H9 (cell line): Measurements from ENCODE around the gene FADS3. TPM values are rescaled to one million over a fixed set of nuclear protein-coding genes. Genes with fewer than 3 reads are reported as not detected.

Source experiments
- DNase-seq: peaks from one replicate; pipeline ENCODE4 v3.0.0-alpha.2; 2017
- H2AFZ ChIP-seq: one replicate; pipeline ENCODE4 v1.6.1; 2013; ENCODE audit warnings: mild to moderate bottlenecking, low read length, control low read depth, moderate library complexity
- H2AK5ac ChIP-seq: 2 replicates; pipeline ENCODE4 v1.6.1; 2013; ENCODE audit warnings: low read length, control low read depth, mixed read lengths; ENCODE audit not compliant: insufficient read length
- H2BK120ac ChIP-seq: one replicate; pipeline ENCODE4 v1.6.1; 2013; ENCODE audit warnings: low read depth, mild to moderate bottlenecking, low read length, control low read depth, inconsistent platforms; ENCODE audit not compliant: poor library complexity, severe bottlenecking
- H2BK12ac ChIP-seq: 2 replicates; pipeline ENCODE4 v1.6.1; 2013; ENCODE audit warnings: low read length, control low read depth, mixed read lengths, low read depth; ENCODE audit not compliant: insufficient read length
- H2BK15ac ChIP-seq: 2 replicates; pipeline ENCODE4 v1.6.1; 2013; ENCODE audit warnings: low read depth, low read length, control low read depth
- H2BK20ac ChIP-seq: one replicate; pipeline ENCODE4 v1.6.1; 2013; ENCODE audit warnings: low read depth, mild to moderate bottlenecking, low read length, control low read depth, inconsistent platforms; ENCODE audit not compliant: poor library complexity, severe bottlenecking
- H2BK5ac ChIP-seq: 2 replicates; pipeline ENCODE4 v1.6.1; 2013; ENCODE audit warnings: low read length, control low read depth, mixed read lengths; ENCODE audit not compliant: insufficient read length
- H3K14ac ChIP-seq: 2 replicates; pipeline ENCODE4 v1.6.1; 2013; ENCODE audit warnings: low read length, control low read depth; ENCODE audit not compliant: insufficient read depth
- H3K18ac ChIP-seq: 2 replicates; pipeline ENCODE4 v1.6.1; 2013; ENCODE audit warnings: low read depth, mild to moderate bottlenecking, mixed read lengths, low read length, control low read depth; ENCODE audit not compliant: insufficient read length
- H3K23ac ChIP-seq: 2 replicates; pipeline ENCODE4 v1.6.1; 2013; ENCODE audit warnings: low read length, control low read depth, mixed read lengths, low read depth; ENCODE audit not compliant: insufficient read length
- H3K23me2 ChIP-seq: 2 replicates; pipeline ENCODE4 v1.6.1; 2013; ENCODE audit warnings: low read depth, mild to moderate bottlenecking, mixed read lengths, low read length, control low read depth; ENCODE audit not compliant: insufficient read length, poor library complexity, severe bottlenecking
- H3K27ac ChIP-seq: 2 replicates; pipeline ENCODE4 v1.5.1; 2013; ENCODE audit warnings: low read length, control low read depth, mixed read lengths, low read depth; ENCODE audit not compliant: insufficient read length
- H3K27me3 ChIP-seq: 2 replicates; pipeline ENCODE4 v1.6.1; 2013; ENCODE audit warnings: low read length, control low read depth, inconsistent platforms; ENCODE audit not compliant: insufficient read depth
- H3K4ac ChIP-seq: 2 replicates; pipeline ENCODE4 v1.6.1; 2013; ENCODE audit warnings: low read depth, mild to moderate bottlenecking, control low read depth, inconsistent platforms, low read length, moderate library complexity
- H3K4me1 ChIP-seq: 2 replicates; pipeline ENCODE4 v1.6.1; 2013; ENCODE audit warnings: low read length, control low read depth, inconsistent platforms; ENCODE audit not compliant: insufficient read depth
- H3K4me2 ChIP-seq: 2 replicates; pipeline ENCODE4 v1.6.1; 2013; ENCODE audit warnings: low read length, control low read depth, mixed read lengths; ENCODE audit not compliant: insufficient read length, insufficient read depth
- H3K56ac ChIP-seq: 2 replicates; pipeline ENCODE4 v1.6.1; 2013; ENCODE audit warnings: low read depth, mild to moderate bottlenecking, mixed read lengths, low read length, control low read depth; ENCODE audit not compliant: insufficient read length
- H3K79me1 ChIP-seq: 2 replicates; pipeline ENCODE4 v1.6.1; 2013; ENCODE audit warnings: low read depth, mild to moderate bottlenecking, moderate library complexity, low read length, control low read depth, inconsistent platforms; ENCODE audit not compliant: insufficient read depth, poor library complexity, severe bottlenecking
- H3K79me2 ChIP-seq: 2 replicates; pipeline ENCODE4 v1.6.1; 2013; ENCODE audit warnings: low read length, control low read depth, inconsistent platforms; ENCODE audit not compliant: insufficient read depth
- H3K9ac ChIP-seq: 2 replicates; pipeline ENCODE4 v1.6.1; 2013; ENCODE audit warnings: low read length, control low read depth, mixed read lengths; ENCODE audit not compliant: insufficient read length; ENCODE audit errors: extremely low read depth
- H3K9me3 ChIP-seq: one replicate; pipeline ENCODE4 v1.6.1; 2013; ENCODE audit warnings: low read depth, low read length, inconsistent platforms; ENCODE audit not compliant: control insufficient read depth
- H3T11ph ChIP-seq: one replicate; pipeline ENCODE4 v1.6.1; 2013; ENCODE audit warnings: mild to moderate bottlenecking, low read length, control low read depth, inconsistent platforms
- H4K20me1 ChIP-seq: one replicate; pipeline ENCODE4 v1.6.1; 2013; ENCODE audit not compliant: control insufficient read depth, insufficient read length, insufficient read depth
- H4K5ac ChIP-seq: 2 replicates; pipeline ENCODE4 v1.6.1; 2013; ENCODE audit warnings: low read depth, mild to moderate bottlenecking, mixed read lengths, low read length, control low read depth; ENCODE audit not compliant: insufficient read length
- H4K8ac ChIP-seq: replicated peaks from 2 replicates; pipeline ENCODE4 v1.6.1; 2013; ENCODE audit warnings: low read length, control low read depth, mixed read lengths, low read depth; ENCODE audit not compliant: insufficient read length
- H4K91ac ChIP-seq: 2 replicates; pipeline ENCODE4 v1.6.1; 2013; ENCODE audit warnings: low read depth, mild to moderate bottlenecking, moderate library complexity, mixed read lengths, low read length, control low read depth; ENCODE audit not compliant: insufficient read length
- H3K27ac Mint-ChIP-seq, 3 experiments: 2 replicates in 2 of 3; 3 replicates in 1 of 3; pipeline ENCODE4 v1.8.0; 2020 to 2021; ENCODE audit warnings: mixed read lengths in 3 of 3, mild to moderate bottlenecking in 1 of 3, moderate library complexity in 1 of 3
- H3K27me3 Mint-ChIP-seq: 2 replicates; pipeline ENCODE4 v1.8.0; 2021; ENCODE audit warnings: low read depth, mild to moderate bottlenecking, moderate library complexity, mixed read lengths
- H3K36me3 Mint-ChIP-seq, 3 experiments: 2 replicates in 2 of 3; 3 replicates in 1 of 3; pipeline ENCODE4 v1.8.0; 2020 to 2021; ENCODE audit warnings: low read depth in 3 of 3, mixed read lengths in 3 of 3; ENCODE audit not compliant: insufficient read depth in 1 of 3
- H3K4me1 Mint-ChIP-seq, 2 experiments: 2 replicates each; pipeline ENCODE4 v1.8.0; 2020; ENCODE audit warnings: mixed read lengths in 2 of 2
- H3K4me3 Mint-ChIP-seq, 2 experiments: 2 replicates in 1 of 2; 3 replicates in 1 of 2; pipeline ENCODE4 v1.8.0; 2020 to 2021; ENCODE audit warnings: mild to moderate bottlenecking in 2 of 2, mixed read lengths in 2 of 2, moderate library complexity in 1 of 2
- H3K9me3 Mint-ChIP-seq, 2 experiments: 2 replicates in 1 of 2; 3 replicates in 1 of 2; pipeline ENCODE4 v1.8.0; 2020; ENCODE audit warnings: mild to moderate bottlenecking in 2 of 2, mixed read lengths in 2 of 2, moderate library complexity in 1 of 2
- WGBS: extraction: QIAGEN DNeasy Blood & Tissue Kit; methylation state at CpG from one replicate; pipeline ENCODE4 v1.1.7; 2013; ENCODE audit warnings: missing lambda C conversion rate, low lambda C conversion rate, mixed read lengths; ENCODE audit not compliant: insufficient read length; ENCODE audit errors: extremely low coverage; 5-methylcytosine and 5-hydroxymethylcytosine counted together
- total RNA-seq: library from RNA; stranded (reverse); gene quantifications from 2 replicates; pipeline ENCODE4 v1.2.1, GENCODE V29; 2021
- TF ChIP-seq, protein P1 (sequence below): fragments of 200-600 bp; sonication (generic); conservative IDR thresholded peaks from 3 replicates; pipeline ENCODE4 v1.8.0; 2021; ENCODE audit warnings: antibody characterized with exemption, mild to moderate bottlenecking

FADS3 gene
- total RNA-seq, 1 experiment from 2014 or later: 34.9 TPM

DNA sequence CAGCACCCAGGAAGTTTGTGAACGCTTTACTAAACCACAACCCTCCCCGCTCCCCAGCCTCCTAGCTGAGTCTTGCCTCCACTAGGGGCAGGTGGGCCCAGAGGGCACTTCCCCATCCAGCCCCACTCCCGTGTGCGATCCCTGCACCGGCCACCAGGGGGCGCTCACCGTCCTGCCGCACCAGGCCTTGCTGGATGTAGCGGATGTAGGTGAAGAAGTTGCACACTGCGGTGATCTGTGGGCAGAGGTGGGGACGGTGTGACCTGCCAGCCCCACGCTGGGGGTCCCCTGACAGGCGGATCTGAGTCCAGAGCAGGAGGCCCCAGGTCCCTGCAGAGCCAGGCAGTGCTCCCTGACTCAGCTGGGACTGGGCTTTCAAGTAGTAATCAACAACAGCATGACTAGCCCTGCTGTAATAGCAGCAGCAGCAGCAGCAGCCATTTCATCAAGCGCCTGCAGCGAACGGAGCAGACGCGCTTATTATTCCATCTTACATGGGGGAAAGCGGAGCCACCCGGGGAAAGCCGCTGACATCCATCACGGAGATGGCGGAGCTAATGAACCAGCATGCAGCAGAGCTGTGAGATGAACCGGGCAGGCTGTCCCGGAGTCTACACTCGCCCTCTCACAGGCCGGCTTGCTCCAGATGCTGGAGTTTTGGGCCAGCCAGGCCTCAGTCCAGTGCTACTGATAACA is 7.9 kb upstream of the FADS3 start:
- Mint-ChIP-seq H3K4me3 (no peak overlapping the region), H3K27me3 (peaks cover 7% of the 10 kb centered on the region), H3K4me1 (peaks cover 0 to 33% of the 10 kb centered on the region in 2 experiments; a peak in 3 of 4 replicates), H3K36me3 (no peaks in the 10 kb centered on the region), H3K9me3 (no peaks in the 10 kb centered on the region), H3K27ac (peak overlapping the region in 1 of 3 experiments; percentile 18; a peak in 2 of 7 replicates)
- Histone ChIP-seq H2BK5ac (no peak overlapping the region), H3K14ac (no peak overlapping the region), H2BK20ac (no peak overlapping the region), H3K4ac (no peak overlapping the region), H3K79me1 (no peaks in the 10 kb centered on the region), H3K4me1 (no peaks in the 10 kb centered on the region), H3T11ph (no peak overlapping the region), H3K23ac (no peak overlapping the region), H3K18ac (no peak overlapping the region), H2BK12ac (no peak overlapping the region), H4K8ac (no peak overlapping the region), H3K79me2 (no peaks in the 10 kb centered on the region), H3K9ac (no peak overlapping the region), H3K9me3 (no peaks in the 10 kb centered on the region), H2AFZ (no peak overlapping the region), H3K27me3 (no peaks in the 10 kb centered on the region), H3K23me2 (no peaks in the 10 kb centered on the region), H4K5ac (no peak overlapping the region), H2BK120ac (no peak overlapping the region), H4K20me1 (no peaks in the 10 kb centered on the region), H3K4me2 (no peak overlapping the region), H2AK5ac (no peak overlapping the region), H2BK15ac (no peak overlapping the region), H3K56ac (no peak overlapping the region), H3K27ac (no peak overlapping the region), H4K91ac (no peak overlapping the region)
- no CpG with 5 or more reads among the region's 27 CpGs for WGBS
- TF ChIP-seq, protein P1, sequence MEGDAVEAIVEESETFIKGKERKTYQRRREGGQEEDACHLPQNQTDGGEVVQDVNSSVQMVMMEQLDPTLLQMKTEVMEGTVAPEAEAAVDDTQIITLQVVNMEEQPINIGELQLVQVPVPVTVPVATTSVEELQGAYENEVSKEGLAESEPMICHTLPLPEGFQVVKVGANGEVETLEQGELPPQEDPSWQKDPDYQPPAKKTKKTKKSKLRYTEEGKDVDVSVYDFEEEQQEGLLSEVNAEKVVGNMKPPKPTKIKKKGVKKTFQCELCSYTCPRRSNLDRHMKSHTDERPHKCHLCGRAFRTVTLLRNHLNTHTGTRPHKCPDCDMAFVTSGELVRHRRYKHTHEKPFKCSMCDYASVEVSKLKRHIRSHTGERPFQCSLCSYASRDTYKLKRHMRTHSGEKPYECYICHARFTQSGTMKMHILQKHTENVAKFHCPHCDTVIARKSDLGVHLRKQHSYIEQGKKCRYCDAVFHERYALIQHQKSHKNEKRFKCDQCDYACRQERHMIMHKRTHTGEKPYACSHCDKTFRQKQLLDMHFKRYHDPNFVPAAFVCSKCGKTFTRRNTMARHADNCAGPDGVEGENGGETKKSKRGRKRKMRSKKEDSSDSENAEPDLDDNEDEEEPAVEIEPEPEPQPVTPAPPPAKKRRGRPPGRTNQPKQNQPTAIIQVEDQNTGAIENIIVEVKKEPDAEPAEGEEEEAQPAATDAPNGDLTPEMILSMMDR: peak; percentile 100
- peak; percentile 95 for DNase-seq
